Measurements from ENCODE around the gene RNF212.

DNA sequence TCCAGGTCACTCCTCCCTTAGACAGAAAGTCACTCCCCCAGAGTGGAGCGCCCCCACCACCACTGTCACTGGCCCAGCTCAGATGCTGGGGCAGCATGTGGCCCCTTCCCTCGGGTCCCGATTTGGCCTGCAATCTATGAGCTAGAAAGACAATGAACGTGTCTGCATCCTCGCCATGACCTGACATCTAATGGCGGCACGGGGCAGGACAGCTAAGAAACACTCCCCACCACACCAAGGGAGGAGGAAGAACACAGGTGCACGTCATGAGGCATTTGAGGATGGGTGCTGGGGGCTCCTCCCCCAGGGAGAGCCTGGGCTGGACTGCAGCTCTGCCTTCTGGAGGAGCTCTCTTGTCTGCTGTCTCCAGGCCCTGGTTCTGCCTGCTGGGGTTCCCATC is 8.7 kb downstream of the RNF212 start:
- TF ChIP-seq POLR2A (IDR thresholded peaks at IDR 0.05; ENCODE audit: low read depth, low read length) (no peak), EZH2 (IDR thresholded peaks at IDR 0.05; ENCODE audit: borderline replicate concordance, low read depth, low read length, severe bottlenecking) (no peak), FOS (IDR thresholded peaks at IDR 0.05; ENCODE audit: borderline replicate concordance, insufficient read depth, low read length) (no peak), JUN (IDR thresholded peaks at IDR 0.05; ENCODE audit: borderline replicate concordance, insufficient read depth, insufficient read length, low read depth) (no peak), MYC (IDR thresholded peaks at IDR 0.05; ENCODE audit: low read depth, low read length) (no peak), POLR2AphosphoS5 (IDR thresholded peaks at IDR 0.05; ENCODE audit: insufficient read depth, low read depth, low read length) (no peak), GATA2 (IDR thresholded peaks at IDR 0.05; ENCODE audit: insufficient read depth, insufficient read length, low read depth, low read length) (no peak)
- TF ChIP-seq, protein P1, sequence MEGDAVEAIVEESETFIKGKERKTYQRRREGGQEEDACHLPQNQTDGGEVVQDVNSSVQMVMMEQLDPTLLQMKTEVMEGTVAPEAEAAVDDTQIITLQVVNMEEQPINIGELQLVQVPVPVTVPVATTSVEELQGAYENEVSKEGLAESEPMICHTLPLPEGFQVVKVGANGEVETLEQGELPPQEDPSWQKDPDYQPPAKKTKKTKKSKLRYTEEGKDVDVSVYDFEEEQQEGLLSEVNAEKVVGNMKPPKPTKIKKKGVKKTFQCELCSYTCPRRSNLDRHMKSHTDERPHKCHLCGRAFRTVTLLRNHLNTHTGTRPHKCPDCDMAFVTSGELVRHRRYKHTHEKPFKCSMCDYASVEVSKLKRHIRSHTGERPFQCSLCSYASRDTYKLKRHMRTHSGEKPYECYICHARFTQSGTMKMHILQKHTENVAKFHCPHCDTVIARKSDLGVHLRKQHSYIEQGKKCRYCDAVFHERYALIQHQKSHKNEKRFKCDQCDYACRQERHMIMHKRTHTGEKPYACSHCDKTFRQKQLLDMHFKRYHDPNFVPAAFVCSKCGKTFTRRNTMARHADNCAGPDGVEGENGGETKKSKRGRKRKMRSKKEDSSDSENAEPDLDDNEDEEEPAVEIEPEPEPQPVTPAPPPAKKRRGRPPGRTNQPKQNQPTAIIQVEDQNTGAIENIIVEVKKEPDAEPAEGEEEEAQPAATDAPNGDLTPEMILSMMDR (IDR thresholded peaks at IDR 0.05; ENCODE audit: extremely low read depth in 1 of 2, insufficient read depth in 1 of 2, low read depth in 1 of 2, low read length in 2 of 2): no peak
- TF ChIP-seq, protein P2, sequence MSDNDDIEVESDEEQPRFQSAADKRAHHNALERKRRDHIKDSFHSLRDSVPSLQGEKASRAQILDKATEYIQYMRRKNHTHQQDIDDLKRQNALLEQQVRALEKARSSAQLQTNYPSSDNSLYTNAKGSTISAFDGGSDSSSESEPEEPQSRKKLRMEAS (IDR thresholded peaks at IDR 0.05; ENCODE audit: insufficient read depth, insufficient read length): no peak
